B cell (primary cell): Measurements from ENCODE around the gene SIK1. TPM values are rescaled to one million over a fixed set of nuclear protein-coding genes. Genes with fewer than 3 reads are reported as not detected.
"Not testable (repeated sequence)": the region's sequence is repeated elsewhere in the genome, so short reads cannot be mapped to it uniquely, and the experiment has no call there.

Experiments used
- ATAC-seq: fragments of 200-7000 bp; cut with Tn5 transposase; one replicate; pipeline ENCODE4 v1.10.0; 2021; ENCODE audit warnings: low read depth, mild to moderate bottlenecking, moderate number of reproducible peaks, moderate library complexity
- CTCF ChIA-PET: fragments of 350-600 bp; sonication (Branson Sonifier 250); formaldehyde crosslinking; loops from one replicate; lab custom pipeline; 2021; ENCODE audit warnings: antibody characterized with exemption, inconsistent platforms; lab: Charles Lee
- POLR2A ChIA-PET: fragments of 350-600 bp; sonication (Branson Sonifier 250); formaldehyde crosslinking; loops from one replicate; lab custom pipeline; 2021; ENCODE audit warnings: antibody characterized with exemption; lab: Charles Lee
- DNase-seq: peaks from one replicate; pipeline ENCODE4 v3.0.0; 2013
- H2AFZ ChIP-seq: 2 replicates; pipeline ENCODE4 v1.6.1; 2012; ENCODE audit warnings: mild to moderate bottlenecking, low read depth, low read length; ENCODE audit not compliant: insufficient read depth, poor library complexity, severe bottlenecking
- H3K27ac ChIP-seq, 2 donors: 1 replicate in 1 of 2; 2 replicates in 1 of 2; pipeline ENCODE4 v1.5.1; 2012 to 2013; ENCODE audit warnings: low read length in 2 of 2, mild to moderate bottlenecking in 2 of 2, moderate library complexity in 1 of 2
- H3K27me3 ChIP-seq, 4 experiments: fragments of 200-600 bp in 1 of 4; sonication (generic) in 1 of 4; replicated peaks in 1 of 4; 1 replicate in 2 of 4; 2 replicates in 2 of 4; pipeline versions ENCODE4 v1.6.1 to v1.7.0; 2013 to 2016; ENCODE audit warnings: low read length in 3 of 4, mild to moderate bottlenecking in 2 of 4, mixed read lengths in 1 of 4, moderate library complexity in 1 of 4; ENCODE audit not compliant: insufficient read depth in 4 of 4, control insufficient read depth in 3 of 4; ENCODE audit errors: control extremely low read depth in 1 of 4
- H3K36me3 ChIP-seq, 2 experiments: replicated peaks in 1 of 2; 1 replicate in 1 of 2; 2 replicates in 1 of 2; pipeline versions ENCODE4 v1.6.1 to v1.7.1; 2013; ENCODE audit warnings: low read length in 1 of 2; ENCODE audit not compliant: insufficient read depth in 2 of 2, control insufficient read depth in 1 of 2; ENCODE audit errors: control extremely low read depth in 1 of 2, extremely low read depth in 1 of 2
- H3K4me1 ChIP-seq, 2 donors: fragments of 200-600 bp in 1 of 2; sonication (generic) in 1 of 2; 1 replicate in 1 of 2; 2 replicates in 1 of 2; pipeline versions ENCODE4 v1.5.1 to v1.6.1; 2013 to 2017; ENCODE audit warnings: low read length in 2 of 2; ENCODE audit not compliant: control insufficient read depth in 2 of 2, insufficient read depth in 2 of 2
- H3K4me2 ChIP-seq: replicated peaks from 2 replicates; pipeline ENCODE3; 2012; ENCODE audit warnings: mild to moderate bottlenecking, low read depth, low read length; ENCODE audit not compliant: poor library complexity, severe bottlenecking
- H3K4me3 ChIP-seq, 5 experiments: fragments of 200-600 bp in 1 of 5; sonication (generic) in 1 of 5; 1 replicate in 3 of 5; 2 replicates in 2 of 5; pipeline versions ENCODE4 v1.5.1 to v1.7.0; 2011 to 2016; ENCODE audit warnings: low read length in 4 of 5, mild to moderate bottlenecking in 4 of 5, low read depth in 2 of 5, control low read depth in 1 of 5, moderate library complexity in 1 of 5; ENCODE audit not compliant: insufficient read depth in 1 of 5; ENCODE audit errors: control extremely low read depth in 1 of 5, extremely low read depth in 1 of 5
- H3K79me2 ChIP-seq: fragments of 200-600 bp; sonication (generic); one replicate; pipeline ENCODE4 v1.6.0; 2016; ENCODE audit warnings: low read length; ENCODE audit not compliant: control insufficient read depth, insufficient read depth
- H3K9ac ChIP-seq: fragments of 200-600 bp; sonication (generic); 2 replicates; pipeline ENCODE4 v1.6.1; 2017; ENCODE audit warnings: mild to moderate bottlenecking, low read length, moderate library complexity
- H3K9me3 ChIP-seq, 3 donors: one replicate each; pipeline versions ENCODE4 v1.6.1 to v1.7.1; 2013; ENCODE audit warnings: low read length in 2 of 3; ENCODE audit not compliant: control insufficient read depth in 2 of 3, insufficient read depth in 1 of 3; ENCODE audit errors: control extremely low read depth in 1 of 3
- H4K20me1 ChIP-seq: 2 replicates; pipeline ENCODE4 v1.6.0; 2012; ENCODE audit warnings: mild to moderate bottlenecking, low read length; ENCODE audit not compliant: insufficient read depth, control insufficient read depth, poor library complexity, severe bottlenecking
- H3K27ac Mint-ChIP-seq: one replicate; pipeline ENCODE4 v1.8.0; 2021; ENCODE audit warnings: mixed read lengths
- H3K27me3 Mint-ChIP-seq: one replicate; pipeline ENCODE4 v1.8.0; 2021; ENCODE audit warnings: mixed read lengths
- H3K4me1 Mint-ChIP-seq: one replicate; pipeline ENCODE4 v1.8.0; 2021; ENCODE audit warnings: mixed read lengths
- H3K4me3 Mint-ChIP-seq: one replicate; pipeline ENCODE4 v1.8.0; 2021; ENCODE audit warnings: mixed read lengths
- H3K9me3 Mint-ChIP-seq: one replicate; pipeline ENCODE4 v1.8.0; 2022; ENCODE audit warnings: mixed read lengths; ENCODE audit not compliant: insufficient read depth
- WGBS: methylation state at CpG from one replicate; pipeline ENCODE4 v1.1.5; 2013; ENCODE audit warnings: missing lambda C conversion rate; ENCODE audit not compliant: insufficient coverage; 5-methylcytosine and 5-hydroxymethylcytosine counted together
- intact Hi-C: fragments of 100-400 bp; cut with micrococcal nuclease; formaldehyde crosslinking; loops from one replicate; pipeline ENCODE4 v1.10.0; 2022
- polyA minus RNA-seq: library from RNA; depleted of rRNA, polyadenylated mRNA; stranded (reverse); fragments of >200 nt; gene quantifications from 2 replicates; pipeline ENCODE4 v1.2.3, GENCODE V29; 2012
- polyA plus RNA-seq: library from polyadenylated mRNA; depleted of rRNA; stranded (reverse); fragments of >200 nt; gene quantifications from 2 replicates; pipeline ENCODE4 v1.2.3, GENCODE V29; 2012
- total RNA-seq, 2 donors: library from RNA; stranded (reverse); fragments of 120-200 nt in 1 of 2; gene quantifications; 1 replicate in 1 of 2; 2 replicates in 1 of 2; pipeline versions ENCODE4 v1.2.3 to v1.2.4, GENCODE V29; 2013 to 2022

SIK1 gene
- total RNA-seq (81.1 and 97.7 TPM in 2 replicates), polyA plus RNA-seq (136 and 155 TPM in 2 replicates), polyA minus RNA-seq (76.4 and 93.4 TPM in 2 replicates)
- 15.6 TPM for total RNA-seq (2013)

- H3K9me3 Mint-ChIP-seq, H3K79me2 ChIP-seq, H3K4me2 ChIP-seq, H4K20me1 ChIP-seq, H3K27ac ChIP-seq, H3K9me3 ChIP-seq, DNase-seq, H3K4me1 ChIP-seq, H2AFZ ChIP-seq, H3K27ac Mint-ChIP-seq, H3K4me1 Mint-ChIP-seq, intact Hi-C loops, H3K4me3 ChIP-seq, CTCF ChIA-PET, H3K4me3 Mint-ChIP-seq, H3K27me3 ChIP-seq, POLR2A ChIA-PET, H3K36me3 ChIP-seq, H3K27me3 Mint-ChIP-seq, H3K9ac ChIP-seq: not testable (repeated sequence)
- peak; percentile 1 for ATAC-seq
- WGBS, result no CpG with 5 or more reads among the region's 120 CpGs
Observed at GRCh38 chr21:43426404-43427241, at the start of gene SIK1. Gene SIK1 (minus strand): TSS chr21:43427131. CDS start chr21:43426178, 953 bp downstream.

DNA sequence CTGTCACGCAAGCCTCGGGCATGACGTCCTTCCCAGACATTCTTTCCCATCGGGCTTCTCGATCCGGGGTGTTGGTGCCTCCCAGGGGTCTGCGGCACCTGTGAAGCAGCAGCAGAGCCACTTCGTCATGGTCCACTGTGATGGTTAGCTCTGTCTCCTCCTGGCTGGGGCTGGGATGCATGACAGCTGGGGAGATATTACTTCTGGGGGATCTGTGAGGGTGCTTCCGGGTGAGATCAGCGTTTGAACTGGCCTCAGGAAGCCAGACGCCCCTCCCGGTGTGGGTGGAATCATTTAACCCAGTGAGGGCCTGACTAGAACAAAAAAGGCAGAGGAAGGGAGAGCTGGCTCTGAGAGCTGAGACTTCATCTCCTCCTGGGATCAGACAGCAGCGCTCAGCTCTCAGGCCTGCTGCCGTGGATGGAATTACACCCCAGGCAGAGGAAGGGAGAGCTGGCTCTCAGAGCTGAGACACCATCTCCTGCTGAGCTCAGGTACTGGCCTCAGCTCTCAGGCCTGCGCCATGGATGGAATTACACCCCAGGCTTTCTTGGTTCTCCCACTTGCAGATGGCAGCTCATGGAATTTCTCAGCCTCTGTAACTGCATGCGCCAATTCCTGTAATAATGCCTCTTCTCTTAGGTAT lies 44.8 kb upstream of the SIK1 start:
- intact Hi-C loops, H3K9me3 Mint-ChIP-seq, H3K4me2 ChIP-seq, H4K20me1 ChIP-seq, DNase-seq, H3K79me2 ChIP-seq, CTCF ChIA-PET, H3K27me3 Mint-ChIP-seq, H3K36me3 ChIP-seq, H3K9ac ChIP-seq, H3K27me3 ChIP-seq, H3K4me1 Mint-ChIP-seq, ATAC-seq, H2AFZ ChIP-seq, H3K4me1 ChIP-seq, H3K4me3 Mint-ChIP-seq, H3K27ac Mint-ChIP-seq, H3K9me3 ChIP-seq, POLR2A ChIA-PET, H3K27ac ChIP-seq, H3K4me3 ChIP-seq: not testable (repeated sequence)
- no CpG with 5 or more reads among the region's 16 CpGs for WGBS

GRCh38 chr21:43469719-43470458 lies 43.0 kb upstream of the SIK1 start:
- H3K79me2 ChIP-seq, H3K36me3 ChIP-seq, H3K4me3 Mint-ChIP-seq, H3K27me3 Mint-ChIP-seq, H3K27me3 ChIP-seq, H3K27ac ChIP-seq, ATAC-seq, H3K27ac Mint-ChIP-seq, DNase-seq, H3K4me3 ChIP-seq, H2AFZ ChIP-seq, H3K4me1 Mint-ChIP-seq, POLR2A ChIA-PET, H4K20me1 ChIP-seq, CTCF ChIA-PET, H3K4me2 ChIP-seq, H3K9me3 Mint-ChIP-seq, intact Hi-C loops, H3K4me1 ChIP-seq, H3K9me3 ChIP-seq, H3K9ac ChIP-seq: not testable (repeated sequence)
- no CpG with 5 or more reads among the region's 31 CpGs for WGBS
